ENCODE measurements around the gene TUBB1.
"Not testable (repeated sequence)": the region's sequence is repeated elsewhere in the genome, so short reads cannot be mapped to it uniquely, and the experiment has no call there.

The TUBB1 gene

GRCh38 chr20:59033616-59034165 lies 14.5 kb downstream of the TUBB1 start:
- Histone ChIP-seq H3K9me3 (no peaks in the 10 kb centered on the region), H3K36me3 (peaks cover 68% of the 10 kb centered on the region), H3K27ac (no peak overlapping the region), H3K9ac (no peak overlapping the region), H3K27me3 (no peaks in the 10 kb centered on the region), H3K4me1 (peaks cover 41% of the 10 kb centered on the region), H3K4me2 (no peak overlapping the region), H3K4me3 (no peak overlapping the region), H4K20me1 (peaks cover 56% of the 10 kb centered on the region)
- TF ChIP-seq Cebpa-rat (IDR thresholded peaks at IDR 0.05): no peak

GRCh38 chr20:59035381-59035780 lies 16.2 kb downstream of the TUBB1 start:
- Histone ChIP-seq H3K9ac (no peak overlapping the region), H3K27me3 (no peaks in the 10 kb centered on the region), H3K9me3 (no peaks in the 10 kb centered on the region), H3K4me2 (no peak overlapping the region), H3K4me1 (peaks cover 41% of the 10 kb centered on the region), H3K4me3 (no peak overlapping the region), H4K20me1 (peaks cover 56% of the 10 kb centered on the region), H3K36me3 (peaks cover 64% of the 10 kb centered on the region), H3K27ac (no peak overlapping the region)
- no peak for TF ChIP-seq Cebpa-rat (IDR thresholded peaks at IDR 0.05)

GRCh38 chr20:59037386-59037785 lies 18.2 kb downstream of the TUBB1 start:
- Histone ChIP-seq H4K20me1 (peaks cover 67% of the 10 kb centered on the region), H3K27ac (no peak overlapping the region), H3K27me3 (no peaks in the 10 kb centered on the region), H3K9ac (no peak overlapping the region), H3K4me3 (no peak overlapping the region), H3K4me1 (peaks cover 44% of the 10 kb centered on the region), H3K36me3 (peaks cover 74% of the 10 kb centered on the region), H3K4me2 (no peak overlapping the region), H3K9me3 (no peaks in the 10 kb centered on the region)
- no peak for TF ChIP-seq Cebpa-rat (IDR thresholded peaks at IDR 0.05)

GRCh38 chr20:59039233-59039632 lies 20.0 kb downstream of the TUBB1 start:
- Histone ChIP-seq H3K36me3 (peaks cover 65% of the 10 kb centered on the region), H3K4me1 (peaks cover 47% of the 10 kb centered on the region), H4K20me1 (peaks cover 68% of the 10 kb centered on the region), H3K9ac (no peak overlapping the region), H3K27ac (no peak overlapping the region), H3K27me3 (no peaks in the 10 kb centered on the region), H3K4me3 (no peak overlapping the region), H3K9me3 (no peaks in the 10 kb centered on the region), H3K4me2 (peak overlapping the region; percentile 89; the same call in 1 of the 2 replicates)
- no peak for TF ChIP-seq Cebpa-rat (IDR thresholded peaks at IDR 0.05)

- H3K9me3 ChIP-seq: no peaks in the 10 kb centered on the region
- peak overlapping the region; percentile 95; the same call in 1 of the 2 replicates for H3K4me3 ChIP-seq
- no peak for TF ChIP-seq Cebpa-rat (IDR thresholded peaks at IDR 0.05)
- H3K9ac ChIP-seq: peak overlapping the region; percentile 43
- no peak overlapping the region for H3K27ac ChIP-seq
- H4K20me1 ChIP-seq: peaks cover 63% of the 10 kb centered on the region
- H3K4me1 ChIP-seq: peaks cover 51% of the 10 kb centered on the region
- peak overlapping the region; percentile 89 for H3K4me2 ChIP-seq
- peaks cover 51% of the 10 kb centered on the region for H3K36me3 ChIP-seq
- H3K27me3 ChIP-seq: no peaks in the 10 kb centered on the region
Measured at GRCh38 chr20:59040667-59041066, 21.4 kb downstream of the TUBB1 start.

- H3K9me3 ChIP-seq, H3K27ac ChIP-seq, H3K27me3 ChIP-seq: not testable (repeated sequence)
- peak overlapping the region; percentile 95 for H3K4me3 ChIP-seq
- peak overlapping the region; percentile 89 for H3K4me2 ChIP-seq
- peak overlapping the region; percentile 90 for H3K9ac ChIP-seq
- H4K20me1 ChIP-seq: peaks cover 56% of the 10 kb centered on the region
- H3K4me1 ChIP-seq: peaks cover 51% of the 10 kb centered on the region
- H3K36me3 ChIP-seq: peaks cover 43% of the 10 kb centered on the region
Measured at GRCh38 chr20:59041487-59041886, 22.3 kb downstream of the TUBB1 start.

- H3K9me3 ChIP-seq: no peaks in the 10 kb centered on the region
- peak within 1 kb of the TSS; percentile 93 for H3K27ac ChIP-seq
- H3K9ac ChIP-seq: peak within 1 kb of the TSS; percentile 90
- no peak for TF ChIP-seq Cebpa-rat (IDR thresholded peaks at IDR 0.05)
- H3K36me3 ChIP-seq: peaks cover 35% of the 10 kb centered on the region
- H3K4me1 ChIP-seq: peaks cover 51% of the 10 kb centered on the region
- H3K27me3 ChIP-seq: no peaks in the 10 kb centered on the region
- peak within 1 kb of the TSS; percentile 89 for H3K4me2 ChIP-seq
- H3K4me3 ChIP-seq: peak within 1 kb of the TSS; percentile 95
- peaks cover 52% of the 10 kb centered on the region for H4K20me1 ChIP-seq
Measured at GRCh38 chr20:59042151-59042795, 23.0 kb downstream of the TUBB1 start, which contains the start of gene PRELID3B. PRELID3B (minus strand) TSS chr20:59042786; CDS start chr20:59042730, 56 bp downstream.

GRCh38 chr20:59042796-59043631 lies 23.8 kb downstream of the TUBB1 start:
- Histone ChIP-seq H3K9me3 (no peaks in the 10 kb centered on the region), H3K4me2 (peak overlapping the region; percentile 89), H3K4me1 (peaks cover 57% of the 10 kb centered on the region), H3K27me3 (no peaks in the 10 kb centered on the region), H3K4me3 (peak overlapping the region; percentile 95), H3K9ac (peak overlapping the region; percentile 90), H4K20me1 (peaks cover 44% of the 10 kb centered on the region), H3K27ac (peak overlapping the region; percentile 93), H3K36me3 (peaks cover 28% of the 10 kb centered on the region)
- no peak for TF ChIP-seq Cebpa-rat (IDR thresholded peaks at IDR 0.05)

- H3K36me3 ChIP-seq: peaks cover 21% of the 10 kb centered on the region
- peaks cover 63% of the 10 kb centered on the region for H3K4me1 ChIP-seq
- H4K20me1 ChIP-seq: peaks cover 37% of the 10 kb centered on the region
- no peak for TF ChIP-seq Cebpa-rat (IDR thresholded peaks at IDR 0.05)
- H3K27ac ChIP-seq: no peak overlapping the region; the same call in 1 of the 2 replicates
- no peak overlapping the region for H3K9ac ChIP-seq
- peak overlapping the region; percentile 89 for H3K4me2 ChIP-seq
- no peaks in the 10 kb centered on the region for H3K27me3 ChIP-seq
- no peaks in the 10 kb centered on the region for H3K9me3 ChIP-seq
- H3K4me3 ChIP-seq: no peak overlapping the region
Measured at GRCh38 chr20:59043698-59044097, 24.5 kb downstream of the TUBB1 start.

GRCh38 chr20:59044295-59044694 lies 25.1 kb downstream of the TUBB1 start:
- Histone ChIP-seq H3K4me2 (peak overlapping the region; percentile 89), H3K27ac (no peak overlapping the region), H3K9ac (no peak overlapping the region)

More at GRCh38 chr20:59044295-59044694, 25.1 kb downstream of the TUBB1 start:
- TF ChIP-seq Cebpa-rat (IDR thresholded peaks at IDR 0.05): no peak
- no peak overlapping the region for H3K4me3 ChIP-seq
- H3K27me3 ChIP-seq: no peaks in the 10 kb centered on the region
- H3K9me3 ChIP-seq: no peaks in the 10 kb centered on the region
- peaks cover 57% of the 10 kb centered on the region for H3K4me1 ChIP-seq
- H3K36me3 ChIP-seq: peaks cover 20% of the 10 kb centered on the region
- peaks cover 31% of the 10 kb centered on the region for H4K20me1 ChIP-seq

Data from BLaER1 (cell line).